PC-3 (cell line): Measurements from ENCODE around the gene C11orf24.

ENCODE experiments used
- EZH2 ChIP-seq: fragments of 300-600 bp; sonication (generic); IDR thresholded peaks from one replicate; pipeline ENCODE4 v1.6.1; 2017; ENCODE audit warnings: antibody characterized with exemption, mild to moderate bottlenecking, low read length; ENCODE audit not compliant: unreplicated experiment
- EZH2phosphoT487 ChIP-seq: fragments of 300-600 bp; sonication (generic); IDR thresholded peaks from 2 replicates; pipeline ENCODE4 v1.6.1; 2018; ENCODE audit warnings: mild to moderate bottlenecking, antibody characterized with exemption, low read length, borderline replicate concordance
- TF ChIP-seq, protein P1 (sequence below): fragments of 300-600 bp; sonication (generic); conservative IDR thresholded peaks from 2 replicates; pipeline ENCODE4 v1.5.1; 2017; ENCODE audit warnings: antibody characterized with exemption, low read depth, mild to moderate bottlenecking, low read length

DNA sequence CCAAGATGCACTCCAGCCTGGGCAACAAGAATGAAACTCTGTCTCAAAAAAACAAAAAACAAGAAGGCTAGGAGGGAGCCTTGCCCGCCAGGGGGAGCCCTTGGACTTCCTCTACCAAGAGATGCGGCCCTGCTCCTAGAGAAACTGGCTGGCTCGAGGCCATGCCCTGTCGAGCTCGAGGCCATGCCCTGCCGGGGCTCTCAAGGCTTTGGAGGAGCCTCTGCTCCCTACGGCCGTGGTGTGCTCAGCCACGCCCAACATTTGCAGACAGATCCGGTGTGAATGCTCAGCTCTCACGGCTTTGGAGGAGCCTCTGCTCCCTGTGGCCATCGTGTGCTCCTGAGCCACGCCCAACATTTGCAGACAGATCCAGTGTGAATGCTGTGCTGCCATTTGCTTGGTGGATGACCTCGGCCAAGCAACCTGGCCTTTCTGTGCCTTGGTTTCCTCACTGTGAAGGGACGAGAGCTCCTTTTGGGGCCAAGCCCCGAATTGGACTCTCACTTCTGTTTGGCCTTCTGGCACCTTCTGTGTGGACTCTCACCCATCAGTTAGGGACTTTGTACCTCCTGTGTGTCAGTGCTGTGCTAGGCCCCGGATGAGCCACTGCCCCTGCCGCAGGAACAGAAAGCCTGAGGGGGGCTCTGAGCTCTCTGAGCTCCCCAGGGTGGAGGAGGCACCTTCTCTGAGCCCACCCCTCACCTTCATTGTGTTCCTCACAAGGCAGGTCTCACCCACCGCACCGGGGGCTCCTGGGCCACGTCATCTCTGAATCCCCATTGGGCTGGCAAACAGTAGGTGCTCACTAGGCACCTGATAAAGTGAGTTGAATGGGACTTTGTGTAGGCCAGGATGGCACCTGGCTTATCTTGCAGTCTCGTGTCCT is 14.1 kb downstream of the C11orf24 start:
- TF ChIP-seq, protein P1, sequence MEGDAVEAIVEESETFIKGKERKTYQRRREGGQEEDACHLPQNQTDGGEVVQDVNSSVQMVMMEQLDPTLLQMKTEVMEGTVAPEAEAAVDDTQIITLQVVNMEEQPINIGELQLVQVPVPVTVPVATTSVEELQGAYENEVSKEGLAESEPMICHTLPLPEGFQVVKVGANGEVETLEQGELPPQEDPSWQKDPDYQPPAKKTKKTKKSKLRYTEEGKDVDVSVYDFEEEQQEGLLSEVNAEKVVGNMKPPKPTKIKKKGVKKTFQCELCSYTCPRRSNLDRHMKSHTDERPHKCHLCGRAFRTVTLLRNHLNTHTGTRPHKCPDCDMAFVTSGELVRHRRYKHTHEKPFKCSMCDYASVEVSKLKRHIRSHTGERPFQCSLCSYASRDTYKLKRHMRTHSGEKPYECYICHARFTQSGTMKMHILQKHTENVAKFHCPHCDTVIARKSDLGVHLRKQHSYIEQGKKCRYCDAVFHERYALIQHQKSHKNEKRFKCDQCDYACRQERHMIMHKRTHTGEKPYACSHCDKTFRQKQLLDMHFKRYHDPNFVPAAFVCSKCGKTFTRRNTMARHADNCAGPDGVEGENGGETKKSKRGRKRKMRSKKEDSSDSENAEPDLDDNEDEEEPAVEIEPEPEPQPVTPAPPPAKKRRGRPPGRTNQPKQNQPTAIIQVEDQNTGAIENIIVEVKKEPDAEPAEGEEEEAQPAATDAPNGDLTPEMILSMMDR, result peak; percentile 90
- TF ChIP-seq EZH2 (no peak), EZH2phosphoT487 (no peak)
